HG02885 (cell line): Measurements from ENCODE around the gene CFAP97D1.

ENCODE experiments used
- ATAC-seq: cut with Tn5 transposase; IDR thresholded peaks from one replicate; pipeline ENCODE4 v1.9.1; 2021; ENCODE audit warnings: mild to moderate bottlenecking; ENCODE audit not compliant: unreplicated experiment, poor library complexity

The CFAP97D1 gene

DNA sequence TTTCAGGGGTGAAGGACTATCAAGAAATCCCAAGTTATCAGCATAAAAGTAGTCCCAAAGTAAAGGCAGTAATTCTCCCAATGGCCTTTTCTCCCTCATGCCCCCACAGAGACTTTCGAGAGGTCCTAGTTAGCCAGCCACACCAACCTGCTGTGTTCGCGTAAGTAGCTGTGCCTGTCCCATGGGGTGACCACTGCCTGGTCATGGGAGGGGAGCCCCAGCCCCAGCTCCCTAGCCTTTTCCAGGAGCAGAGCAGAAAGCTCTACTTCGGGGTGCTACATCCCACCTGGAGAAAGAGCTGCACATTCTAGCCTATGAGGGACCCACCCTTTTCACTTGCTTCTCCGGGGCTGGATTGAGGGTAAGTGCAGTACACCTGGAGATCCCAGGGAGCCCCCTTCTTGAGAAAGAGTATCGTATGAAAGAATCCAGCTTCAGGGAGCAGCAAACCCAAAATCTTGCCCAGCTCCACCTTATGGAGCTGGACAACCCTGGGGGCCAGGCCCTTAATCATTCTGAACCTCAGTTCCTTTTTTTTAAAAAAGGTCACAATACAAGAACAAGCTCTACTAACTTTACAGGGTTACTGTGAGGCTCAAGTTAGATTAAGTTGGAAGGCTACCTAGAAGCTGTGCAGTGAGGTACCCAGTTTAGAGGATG is 13.1 kb upstream of the CFAP97D1 start:
- ATAC-seq = no peak

DNA sequence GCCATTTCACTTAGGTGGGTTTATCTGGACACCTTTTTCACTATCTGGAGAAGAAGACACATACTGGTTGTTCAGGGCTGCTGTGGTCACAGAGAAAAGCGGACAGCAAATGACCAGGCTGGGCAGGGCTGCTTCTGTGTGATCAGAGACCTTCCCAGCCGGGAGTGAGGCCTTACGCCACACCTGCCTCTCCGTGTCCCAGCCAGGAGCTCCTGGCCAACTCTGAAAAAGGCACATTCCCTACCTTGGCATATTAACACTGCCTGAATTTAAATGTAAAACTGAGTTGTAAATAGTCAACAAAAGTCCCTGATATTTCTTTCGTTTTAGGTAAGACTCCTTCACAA is 12.5 kb upstream of the CFAP97D1 start:
- ATAC-seq = no peak

DNA sequence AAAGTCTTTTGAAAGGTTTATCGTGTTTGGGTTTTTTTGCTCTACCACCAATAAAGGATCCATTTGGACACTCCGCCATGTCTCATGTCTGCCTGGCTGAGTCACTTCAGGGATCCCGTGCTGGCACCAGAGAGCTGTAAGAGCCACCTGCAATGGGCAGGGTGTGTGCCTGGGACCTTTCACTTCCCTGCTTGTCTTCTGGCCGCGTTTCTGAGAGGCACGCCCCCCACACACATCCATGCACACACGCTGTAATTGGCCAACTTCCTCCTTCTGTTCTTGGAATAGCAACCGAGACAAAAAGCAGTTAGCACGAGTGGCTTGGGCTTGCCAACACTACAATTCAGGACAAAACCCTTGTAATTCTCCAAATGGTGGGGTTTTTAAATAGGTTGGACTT is 11.9 kb upstream of the CFAP97D1 start:
- no peak for ATAC-seq

DNA sequence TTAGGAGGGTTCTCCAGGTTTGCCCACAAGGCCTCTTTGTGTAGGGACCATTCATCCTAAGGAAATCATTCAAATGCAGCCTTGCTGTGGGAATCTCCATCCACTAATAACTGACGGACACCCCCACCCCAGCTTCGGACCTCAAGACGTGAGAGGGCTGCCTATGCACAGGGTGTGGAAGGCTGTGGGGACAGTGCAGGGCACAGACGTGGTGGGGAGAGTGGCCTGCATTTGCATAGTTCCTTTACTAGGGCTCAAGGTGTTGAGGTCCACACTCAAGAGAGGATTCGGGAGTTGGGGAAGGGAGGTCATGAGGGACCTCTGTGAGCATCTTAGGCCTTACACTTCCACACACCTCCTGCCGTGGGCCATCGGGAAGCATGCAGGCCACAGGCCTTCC is 11.3 kb upstream of the CFAP97D1 start:
- ATAC-seq = no peak

DNA sequence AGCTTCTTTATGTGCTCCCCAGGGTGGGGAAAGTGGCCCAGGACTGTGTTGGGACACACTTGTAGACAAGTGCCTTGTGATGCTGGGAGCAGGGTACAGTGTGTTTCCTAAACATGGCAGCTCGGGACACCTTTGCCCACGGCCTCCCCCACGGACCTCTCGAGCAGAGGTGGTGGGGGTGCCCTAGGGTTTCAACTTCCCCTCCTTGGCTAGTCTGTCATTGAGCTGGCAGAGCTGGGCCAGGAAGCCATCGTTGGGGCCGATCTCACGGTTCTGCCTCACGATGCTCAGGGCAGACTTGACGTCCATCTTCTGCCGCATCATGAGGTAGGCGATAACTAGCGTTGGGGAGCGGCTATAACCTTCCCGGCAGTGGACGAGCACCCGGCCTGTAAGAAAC is 10.8 kb upstream of the CFAP97D1 start:
- no peak for ATAC-seq

DNA sequence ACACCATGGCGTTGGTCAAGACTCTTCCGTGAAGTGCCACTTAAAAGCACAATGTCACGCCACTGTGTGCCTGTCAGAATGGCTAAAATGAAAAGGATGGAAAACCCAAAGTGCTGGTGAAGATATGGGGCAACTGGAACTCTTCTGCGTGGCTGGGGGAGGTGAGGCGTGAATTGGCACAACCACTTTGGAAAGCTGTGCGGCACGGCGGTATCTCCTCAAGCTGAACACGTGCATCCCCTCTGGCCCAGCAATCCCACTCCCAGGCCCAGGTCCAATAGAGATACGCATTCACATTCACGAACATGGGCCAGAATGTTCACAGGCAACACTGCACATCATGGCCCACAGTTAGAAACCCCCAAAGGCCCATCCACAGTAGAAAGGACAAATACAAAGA is 10.4 kb upstream of the CFAP97D1 start:
- ATAC-seq = no peak

DNA sequence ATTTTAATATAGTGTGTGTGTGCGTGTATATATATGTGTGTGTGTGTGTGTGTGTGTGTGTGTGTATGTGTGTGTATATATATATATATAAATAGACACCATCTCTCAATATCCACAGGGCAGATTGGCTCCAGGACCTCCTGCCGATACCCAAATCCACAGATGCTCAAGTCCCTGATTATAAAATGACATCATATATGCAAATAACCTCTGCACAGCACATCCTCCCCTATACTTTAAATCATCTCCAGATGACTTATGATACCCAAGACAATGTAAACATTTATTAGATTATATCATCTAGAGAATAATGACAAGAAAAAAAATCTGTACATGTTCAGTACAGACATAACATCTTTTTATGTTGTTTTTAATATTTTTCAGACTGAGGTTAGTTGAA is 9.3 kb upstream of the CFAP97D1 start:
- no peak for ATAC-seq

DNA sequence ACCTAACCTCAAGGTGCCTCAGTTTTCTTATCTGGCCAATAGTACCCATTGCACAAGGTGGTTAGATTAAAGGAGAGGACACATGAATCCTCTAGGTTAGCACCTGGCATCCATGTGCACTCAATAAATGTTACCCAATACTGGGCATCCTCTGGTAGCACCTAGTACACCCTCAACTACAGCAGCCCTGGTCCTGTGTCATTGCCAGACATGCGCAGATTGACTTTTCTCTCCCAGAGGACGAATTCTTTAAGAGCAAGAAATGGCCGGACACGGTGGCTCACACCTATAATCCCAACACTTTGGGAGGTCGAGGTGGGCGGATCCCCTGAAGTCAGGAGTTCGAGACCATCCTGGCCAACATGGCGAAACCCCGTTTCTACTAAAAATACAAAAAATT is 8.8 kb upstream of the CFAP97D1 start:
- ATAC-seq = no peak

DNA sequence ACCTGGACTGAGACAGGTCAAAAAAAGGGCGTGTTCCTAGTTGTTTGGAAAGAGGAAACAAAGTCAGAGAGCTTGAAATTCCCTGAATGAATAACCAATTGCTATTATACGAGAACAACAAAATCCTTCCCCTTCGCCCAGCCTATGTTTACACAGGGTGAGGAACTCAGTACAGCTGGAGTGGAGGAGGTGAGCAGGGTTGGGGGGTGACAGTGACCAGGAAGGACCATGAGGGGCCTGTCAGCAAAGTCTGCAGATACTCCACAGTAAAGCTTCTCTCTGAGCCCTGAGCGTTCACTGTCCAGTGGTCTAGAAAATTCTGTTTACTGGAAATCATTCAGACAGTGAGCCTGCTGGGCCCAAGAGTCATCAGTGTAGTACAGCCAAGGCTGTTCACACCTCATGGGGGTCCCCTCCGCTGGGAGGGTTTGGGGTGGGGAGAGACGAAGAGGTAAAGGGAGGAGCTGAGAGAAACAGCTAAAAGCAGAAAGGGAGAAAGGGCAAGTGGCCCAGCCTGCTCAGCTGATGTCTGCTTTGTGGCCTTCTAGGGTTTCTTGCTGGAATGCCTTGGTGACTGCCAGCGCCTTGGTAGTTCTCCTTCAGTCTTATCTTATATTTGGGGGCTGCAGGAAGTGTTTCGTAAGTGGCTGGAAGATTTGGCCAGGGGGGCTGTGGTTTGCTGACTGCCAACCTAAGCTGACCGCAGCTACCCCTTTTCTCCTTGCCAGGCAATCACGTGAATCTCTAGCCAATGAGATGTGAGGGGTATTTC is 7.2 kb upstream of the CFAP97D1 start:
- ATAC-seq = no peak

DNA sequence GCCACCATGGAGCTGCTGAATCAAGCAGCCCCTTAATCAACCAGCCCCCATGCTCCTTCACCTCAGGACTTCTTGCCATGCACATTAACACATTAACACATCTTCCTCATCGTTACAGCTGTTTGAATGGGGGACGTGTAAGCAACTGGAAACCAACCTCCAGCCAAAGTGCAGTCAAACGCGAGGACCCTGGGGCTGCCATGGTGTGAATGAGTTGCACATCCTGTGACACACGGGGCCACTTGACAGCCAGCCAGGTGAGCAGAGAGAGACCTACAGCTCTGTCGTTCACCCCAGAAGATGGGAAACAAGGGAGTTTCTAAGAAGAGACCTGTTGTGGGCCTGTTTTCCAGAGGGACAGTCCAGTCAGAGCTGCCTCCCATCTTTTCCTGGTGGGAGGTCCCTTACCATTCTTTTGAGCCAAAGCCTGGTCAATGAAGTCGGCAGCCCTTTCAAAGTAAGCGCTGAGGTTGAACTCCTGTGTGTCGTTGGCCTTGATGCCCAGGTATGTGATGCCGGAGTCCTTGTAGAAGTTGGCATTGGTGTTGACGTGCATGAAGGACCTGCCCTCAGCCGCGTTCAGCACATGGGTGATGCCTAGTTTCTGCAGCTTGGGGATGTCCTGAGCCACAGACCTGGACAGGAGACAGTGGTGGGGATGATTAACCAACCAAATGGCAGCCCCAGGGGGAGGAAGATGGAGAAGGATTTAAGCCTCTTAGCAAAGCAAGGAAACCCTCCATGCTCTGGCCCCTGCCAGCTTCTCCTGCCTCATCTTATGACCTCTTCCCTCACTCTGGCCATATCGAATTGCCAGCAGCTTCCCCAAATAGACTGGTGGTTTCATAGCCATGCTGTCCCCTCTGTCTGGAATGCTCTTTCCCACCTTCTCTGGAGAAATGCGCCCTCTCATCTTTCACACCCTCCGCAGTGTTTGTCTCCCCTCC is 5.7 kb upstream of the CFAP97D1 start:
- no peak for ATAC-seq

DNA sequence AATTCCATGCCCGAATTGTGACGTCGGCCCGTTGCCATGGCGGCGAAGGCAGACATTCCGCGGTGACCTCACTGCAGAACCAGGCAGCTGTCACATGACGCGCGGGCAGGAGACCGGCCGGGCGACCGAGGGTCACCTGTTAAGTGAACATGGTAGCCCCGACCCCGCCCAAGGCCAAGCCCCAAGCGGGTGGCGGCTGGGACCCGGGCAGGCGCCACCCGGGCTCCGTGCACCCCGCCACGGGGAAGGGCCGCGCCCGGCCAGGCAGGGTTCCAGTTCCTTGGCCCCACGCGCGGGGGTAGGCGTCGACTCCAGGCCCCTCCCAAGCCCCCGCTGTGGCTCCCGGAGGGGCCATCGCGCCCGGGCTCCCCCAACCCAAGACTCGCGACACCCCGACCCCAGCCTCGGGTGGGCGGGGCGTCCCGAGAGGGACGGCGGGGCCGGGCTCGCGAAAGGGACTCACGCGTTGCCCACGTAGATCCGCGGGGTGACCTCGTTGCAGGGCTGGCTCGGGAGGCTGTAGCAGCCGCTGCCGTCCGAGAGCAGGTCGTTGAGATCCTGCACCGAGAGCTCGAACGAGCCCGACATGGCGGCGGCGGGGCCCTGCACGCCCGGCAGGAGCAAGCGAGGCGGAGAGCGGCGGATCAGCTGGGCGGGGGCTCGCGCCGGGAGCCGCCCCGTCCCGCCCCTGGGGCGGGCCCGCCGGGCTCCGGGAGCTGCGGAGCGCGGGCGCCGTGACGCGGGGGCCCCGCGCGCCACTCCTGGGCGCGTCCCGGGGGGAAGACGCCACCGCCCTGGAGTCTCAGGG is 1.7 kb upstream of the CFAP97D1 start, which contains the start of gene DUSP3:
DUSP3 (minus strand) TSS at position 641 of the 808 bp plus-strand sequence; CDS start at position 588, 53 bp downstream.
- ATAC-seq = peak; percentile 88

DNA sequence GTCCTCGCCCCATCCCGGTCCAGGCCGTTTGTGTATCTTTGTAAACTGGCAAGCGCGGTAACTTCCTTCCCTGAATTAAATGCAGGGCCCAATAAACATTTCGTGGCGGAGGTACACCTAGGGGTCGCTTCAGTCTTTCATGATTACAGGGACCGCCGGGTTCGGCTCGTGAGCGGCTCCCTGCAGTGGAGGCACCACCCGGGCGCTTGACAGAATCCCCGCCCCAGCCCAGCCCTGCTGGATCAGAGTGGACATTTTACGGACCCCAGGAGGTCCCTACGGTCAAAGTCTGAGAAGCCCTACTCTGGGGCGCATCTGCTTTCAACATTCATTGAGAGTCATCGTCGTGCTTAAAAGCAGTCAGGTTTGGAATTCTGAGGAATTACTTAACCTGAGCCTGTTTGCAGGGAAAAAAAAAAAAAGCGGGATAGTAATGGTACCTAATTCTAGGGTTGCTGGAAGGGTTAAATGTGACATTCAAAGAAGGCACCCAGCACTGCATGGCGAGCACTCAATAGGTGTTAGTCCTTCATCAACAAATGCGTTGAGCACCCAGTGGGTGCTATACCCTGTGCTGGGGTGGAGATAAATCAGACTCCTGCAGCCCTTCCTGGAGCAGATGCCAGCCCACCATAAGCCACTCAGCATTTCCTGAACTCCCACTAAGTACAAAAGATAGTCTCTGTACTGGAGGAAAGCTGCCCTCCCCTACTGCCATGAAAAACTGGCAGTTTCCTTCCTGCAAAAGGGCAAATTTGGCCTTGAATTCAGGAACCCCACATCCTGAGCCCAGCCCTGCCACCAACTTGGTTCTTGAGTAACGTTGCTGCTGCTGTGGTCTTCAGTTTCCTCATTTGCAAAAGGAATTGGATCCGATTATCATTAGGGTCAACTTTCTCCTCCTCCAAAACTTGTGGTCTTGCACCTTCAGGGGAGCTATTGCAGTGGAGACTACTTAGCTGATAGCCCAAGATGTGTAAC is 800 bp upstream of the CFAP97D1 start:
- no peak for ATAC-seq

DNA sequence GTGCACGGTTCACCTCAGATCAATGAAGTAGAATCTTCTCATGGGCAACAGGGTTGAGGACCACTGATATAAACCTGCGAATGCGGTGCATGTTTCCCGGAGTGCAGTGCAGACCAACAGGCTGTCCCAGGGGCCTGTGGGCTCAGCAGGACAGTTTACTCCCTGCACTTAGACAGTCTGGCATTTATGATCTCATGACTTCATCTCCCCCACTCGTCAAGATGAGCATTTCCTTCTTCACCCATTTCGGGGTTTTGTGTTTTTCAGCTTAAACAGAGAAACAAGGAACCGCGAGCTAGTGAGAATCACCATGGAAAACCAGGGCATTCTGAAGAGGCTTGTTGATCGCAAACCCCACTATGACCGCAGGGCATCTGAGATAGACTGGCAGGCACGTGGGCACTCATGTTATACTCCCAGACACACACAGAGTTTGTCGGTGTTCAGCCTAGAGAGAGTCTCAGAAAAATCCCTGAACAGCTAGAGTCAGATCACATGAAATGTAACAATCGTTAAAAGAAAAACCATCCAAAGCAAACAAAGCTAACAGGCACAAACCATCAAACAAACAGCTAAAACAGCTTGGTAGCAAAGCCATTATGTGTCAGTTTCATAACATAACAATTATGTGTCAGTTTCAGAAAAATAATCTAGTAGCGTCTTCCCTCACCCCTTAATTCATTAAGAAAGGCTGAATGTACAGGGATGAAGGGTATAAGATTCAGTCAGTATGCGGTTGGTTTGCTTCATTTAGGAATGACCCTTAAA is 2.9 kb downstream of the CFAP97D1 start:
- ATAC-seq = no peak

DNA sequence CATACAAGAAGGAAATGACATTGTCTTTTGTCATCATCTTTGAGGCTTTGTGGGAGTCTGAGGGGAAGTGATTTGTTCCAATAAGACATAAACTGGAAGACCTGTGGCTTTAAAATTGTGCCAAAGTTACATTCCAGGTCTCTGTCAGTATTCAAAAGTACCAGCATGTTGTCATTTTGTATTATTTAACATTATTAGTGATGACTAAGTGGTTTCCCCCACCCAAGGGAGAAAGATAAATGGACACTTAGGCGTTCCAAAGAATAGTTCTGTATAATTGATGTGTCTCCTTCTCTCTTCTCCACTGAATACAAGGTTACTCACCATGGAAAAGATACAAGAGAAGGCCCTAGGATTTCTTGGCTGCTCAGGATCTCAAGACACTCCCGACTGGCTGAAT is 3.8 kb downstream of the CFAP97D1 start:
- no peak for ATAC-seq

DNA sequence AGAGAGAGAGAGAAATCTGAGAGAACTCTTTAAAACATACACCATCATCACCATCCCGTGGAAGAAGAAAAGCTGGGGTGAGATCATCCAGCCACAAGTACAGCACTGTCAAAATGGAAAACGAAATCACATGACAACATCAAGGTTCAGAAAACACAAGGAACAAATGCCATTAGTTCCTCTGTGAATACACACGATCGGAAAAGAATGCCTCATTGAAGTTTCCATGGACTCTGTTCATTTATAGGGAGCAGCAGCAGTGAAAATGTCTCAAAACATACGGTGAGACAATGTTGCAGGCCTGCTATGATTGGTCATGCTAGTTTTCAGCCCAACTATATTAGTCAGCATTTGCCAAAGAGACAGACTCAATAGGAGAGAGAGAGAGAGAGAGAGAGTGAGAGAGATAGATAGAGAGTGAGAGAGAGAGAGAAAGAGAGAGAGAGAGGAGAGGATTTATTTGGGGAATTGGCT is 4.4 kb downstream of the CFAP97D1 start:
- ATAC-seq = no peak

DNA sequence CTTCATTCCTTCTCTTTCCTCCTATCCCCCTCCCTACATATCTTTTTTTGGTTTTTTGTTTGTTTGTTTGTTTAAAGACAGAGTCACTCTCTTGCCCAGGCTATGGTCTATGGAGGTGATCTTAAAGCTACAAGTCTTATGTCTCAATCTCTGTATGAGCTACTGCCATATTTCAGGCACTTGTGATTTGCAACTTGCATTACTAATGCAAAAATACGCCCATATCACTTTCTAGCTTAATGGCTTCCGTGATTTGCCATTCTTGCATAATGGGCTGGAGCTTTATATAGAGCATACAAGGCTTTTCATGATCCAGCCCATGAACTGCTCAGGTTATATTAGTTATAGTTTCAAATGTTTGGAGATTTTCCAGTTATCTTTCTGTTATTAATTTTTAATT is 7.5 kb downstream of the CFAP97D1 start:
- no peak for ATAC-seq

DNA sequence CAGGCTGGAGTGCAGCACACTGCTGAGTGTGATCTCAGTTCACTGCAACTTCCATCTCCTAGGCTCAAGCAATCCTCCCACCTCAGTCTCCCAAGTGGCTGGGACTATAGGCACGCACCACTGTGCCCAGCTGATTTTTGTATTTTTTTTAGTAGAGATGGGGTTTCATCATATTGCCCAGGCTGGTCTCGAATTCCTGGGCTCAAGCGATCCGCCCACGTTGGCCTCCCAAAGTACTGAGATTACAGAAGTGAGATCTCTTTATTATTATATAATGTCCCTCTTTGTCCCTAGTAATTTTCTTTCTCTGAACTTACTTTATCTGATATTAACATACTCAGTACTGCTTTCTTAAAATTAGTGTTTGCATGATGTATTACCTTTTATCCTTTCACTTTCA is 8.3 kb downstream of the CFAP97D1 start:
- no peak for ATAC-seq

DNA sequence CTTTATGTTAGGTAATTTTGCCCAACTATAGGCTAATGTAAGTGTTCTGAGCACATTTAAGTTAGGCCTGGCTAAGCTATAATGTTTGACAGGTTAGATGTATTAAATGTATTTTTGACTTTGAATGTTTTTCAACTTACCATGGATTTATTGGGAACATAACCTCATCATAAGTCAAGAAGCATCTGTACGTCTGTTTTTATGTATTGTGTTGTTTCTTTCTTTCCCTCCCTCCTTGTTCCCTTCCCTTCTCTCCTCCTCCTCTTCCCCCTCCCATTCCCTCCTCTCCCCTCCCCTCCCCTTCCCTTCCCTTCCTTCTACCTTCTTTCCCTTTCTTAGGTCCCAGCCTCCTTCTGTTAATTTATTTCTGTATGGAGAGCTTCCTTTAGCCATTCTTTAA is 9.2 kb downstream of the CFAP97D1 start:
- ATAC-seq = no peak
